Endodermal cell (in vitro differentiated cells): ENCODE results near the gene ANKFN1. TPM values are rescaled to one million over a fixed set of nuclear protein-coding genes. Genes with fewer than 3 reads are reported as not detected.
"Not testable (repeated sequence)": the region's sequence is repeated elsewhere in the genome, so short reads cannot be mapped to it uniquely, and the experiment has no call there.

Experiments
- DNase-seq: peaks from one replicate; pipeline ENCODE4 v3.0.0-alpha.2; 2017
- H3K27ac ChIP-seq: 2 replicates; pipeline ENCODE4 v1.5.1; 2013; ENCODE audit warnings: mild to moderate bottlenecking, low read depth, low read length, moderate library complexity
- H3K27me3 ChIP-seq: 2 replicates; pipeline ENCODE4 v1.6.1; 2013; ENCODE audit warnings: mild to moderate bottlenecking, low read length, moderate library complexity; ENCODE audit not compliant: insufficient read depth, control insufficient read depth, poor library complexity, severe bottlenecking
- H3K36me3 ChIP-seq: 2 replicates; pipeline ENCODE4 v1.7.0; 2013; ENCODE audit warnings: mild to moderate bottlenecking, low read length, moderate library complexity; ENCODE audit not compliant: control insufficient read depth, insufficient read depth
- H3K4me1 ChIP-seq: one replicate; pipeline ENCODE4 v1.7.0; 2013; ENCODE audit warnings: low read length; ENCODE audit not compliant: control insufficient read depth, insufficient read depth
- H3K4me3 ChIP-seq: 2 replicates; pipeline ENCODE4 v1.5.1; 2013; ENCODE audit warnings: mild to moderate bottlenecking, low read length, moderate library complexity
- H3K9ac ChIP-seq: 2 replicates; pipeline ENCODE4 v1.6.1; 2013; ENCODE audit warnings: mild to moderate bottlenecking, low read length, moderate library complexity; ENCODE audit not compliant: poor library complexity, severe bottlenecking; ENCODE audit errors: extremely low read depth
- H3K9me3 ChIP-seq: 2 replicates; pipeline ENCODE4 v1.6.1; 2013; ENCODE audit warnings: mild to moderate bottlenecking, low read length, moderate library complexity; ENCODE audit not compliant: control insufficient read depth
- H3K27ac Mint-ChIP-seq: 2 replicates; pipeline ENCODE4 v1.8.0; 2020; ENCODE audit warnings: mixed read lengths
- H3K27me3 Mint-ChIP-seq: 2 replicates; pipeline ENCODE4 v1.8.0; 2021; ENCODE audit warnings: mild to moderate bottlenecking, mixed read lengths; ENCODE audit not compliant: insufficient read depth
- H3K36me3 Mint-ChIP-seq: 2 replicates; pipeline ENCODE4 v1.8.0; 2020; ENCODE audit warnings: low read depth, mixed read lengths
- H3K4me1 Mint-ChIP-seq: 2 replicates; pipeline ENCODE4 v1.8.0; 2020; ENCODE audit warnings: mixed read lengths
- H3K4me3 Mint-ChIP-seq: 2 replicates; pipeline ENCODE4 v1.8.0; 2020; ENCODE audit warnings: mild to moderate bottlenecking, moderate library complexity, mixed read lengths
- H3K9me3 Mint-ChIP-seq: 2 replicates; pipeline ENCODE4 v1.8.0; 2020; ENCODE audit warnings: mild to moderate bottlenecking, mixed read lengths
- WGBS, 2 experiments: methylation state at CpG; one replicate each; pipeline versions ENCODE4 v1.1.5 to v1.1.7; 2013; ENCODE audit warnings: missing lambda C conversion rate in 2 of 2, mixed read lengths in 1 of 2; ENCODE audit not compliant: insufficient coverage in 1 of 2, insufficient read length in 1 of 2; 5-methylcytosine and 5-hydroxymethylcytosine counted together
- total RNA-seq, 2 donors: library from RNA; stranded (reverse); fragmentation: NEBNext Ultra II Directional in 1 of 2; extraction: Animal tissue kit (Norgen Biotek cat#: 25700) in 1 of 2; gene quantifications; 2 replicates in 1 of 2; 3 replicates in 1 of 2; pipeline ENCODE4 v1.2.1, GENCODE V29; 2021
- TF ChIP-seq, protein P1 (sequence below): fragments of 200-600 bp; sonication (generic); conservative IDR thresholded peaks from 2 replicates; pipeline ENCODE4 v1.5.0; 2021; ENCODE audit warnings: antibody characterized with exemption, mild to moderate bottlenecking

Gene ANKFN1
- total RNA-seq, 2 donors from 2014 or later: not detected

DNA sequence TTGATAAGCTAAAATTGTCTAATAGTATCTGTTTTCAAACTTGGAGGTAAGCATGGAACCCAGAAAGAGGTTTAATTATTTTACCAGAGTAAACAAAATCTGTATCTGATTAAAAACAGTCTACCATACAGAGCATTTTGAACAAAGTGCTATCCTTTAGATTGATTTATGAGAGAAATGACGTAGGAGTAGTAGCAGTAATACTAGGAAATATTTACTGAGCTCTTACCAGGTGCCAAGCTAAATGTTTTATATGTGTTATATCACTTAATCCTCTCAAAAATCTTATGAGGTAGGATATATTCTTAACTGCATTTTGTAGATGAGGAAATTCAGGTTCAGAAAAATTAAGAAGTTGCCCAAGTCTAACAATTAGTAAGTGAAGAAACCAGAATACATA, 253.8 kb downstream of the ANKFN1 start:
- Mint-ChIP-seq H3K4me3 (no peak overlapping the region), H3K27me3 (peaks cover 6% of the 10 kb centered on the region), H3K4me1 (no peaks in the 10 kb centered on the region), H3K27ac (no peak overlapping the region), H3K9me3 (peaks cover 3% of the 10 kb centered on the region), H3K36me3 (no peaks in the 10 kb centered on the region)
- H3K9me3 ChIP-seq: peaks cover 5% of the 10 kb centered on the region
- TF ChIP-seq, protein P1, sequence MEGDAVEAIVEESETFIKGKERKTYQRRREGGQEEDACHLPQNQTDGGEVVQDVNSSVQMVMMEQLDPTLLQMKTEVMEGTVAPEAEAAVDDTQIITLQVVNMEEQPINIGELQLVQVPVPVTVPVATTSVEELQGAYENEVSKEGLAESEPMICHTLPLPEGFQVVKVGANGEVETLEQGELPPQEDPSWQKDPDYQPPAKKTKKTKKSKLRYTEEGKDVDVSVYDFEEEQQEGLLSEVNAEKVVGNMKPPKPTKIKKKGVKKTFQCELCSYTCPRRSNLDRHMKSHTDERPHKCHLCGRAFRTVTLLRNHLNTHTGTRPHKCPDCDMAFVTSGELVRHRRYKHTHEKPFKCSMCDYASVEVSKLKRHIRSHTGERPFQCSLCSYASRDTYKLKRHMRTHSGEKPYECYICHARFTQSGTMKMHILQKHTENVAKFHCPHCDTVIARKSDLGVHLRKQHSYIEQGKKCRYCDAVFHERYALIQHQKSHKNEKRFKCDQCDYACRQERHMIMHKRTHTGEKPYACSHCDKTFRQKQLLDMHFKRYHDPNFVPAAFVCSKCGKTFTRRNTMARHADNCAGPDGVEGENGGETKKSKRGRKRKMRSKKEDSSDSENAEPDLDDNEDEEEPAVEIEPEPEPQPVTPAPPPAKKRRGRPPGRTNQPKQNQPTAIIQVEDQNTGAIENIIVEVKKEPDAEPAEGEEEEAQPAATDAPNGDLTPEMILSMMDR: no peak
- H3K27me3 ChIP-seq: no peaks in the 10 kb centered on the region
- no peak overlapping the region for H3K9ac ChIP-seq
- no peak overlapping the region for H3K4me3 ChIP-seq
- no peak for DNase-seq
- 100% methylated on average over 1 of the region's 1 CpG; no CpG with 5 or more reads in 1 of the 2 experiments for WGBS, 2 experiments
- no peaks in the 10 kb centered on the region for H3K4me1 ChIP-seq
- H3K27ac ChIP-seq: no peak overlapping the region
- no peaks in the 10 kb centered on the region for H3K36me3 ChIP-seq

DNA sequence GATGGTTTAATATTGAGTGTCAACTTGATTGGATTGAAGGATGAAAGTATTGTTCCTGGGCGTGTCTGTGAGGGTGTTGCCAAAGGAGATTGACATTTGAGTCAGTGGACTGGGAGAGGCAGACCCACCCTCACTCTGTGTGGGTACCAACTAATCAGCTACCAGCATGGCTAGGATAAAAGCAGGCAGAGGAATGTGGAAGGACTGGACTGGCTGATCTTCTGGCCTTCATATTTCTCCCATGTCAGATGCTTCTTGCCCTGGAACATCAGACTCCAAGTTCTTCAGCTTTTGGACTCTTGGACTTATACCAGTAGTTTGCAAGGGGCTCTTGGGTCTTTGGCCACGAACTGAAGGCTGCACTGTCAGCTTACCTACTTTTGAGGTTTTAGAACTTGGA, 259.1 kb downstream of the ANKFN1 start:
- H3K36me3 Mint-ChIP-seq, H3K36me3 ChIP-seq, H3K4me1 Mint-ChIP-seq, H3K27ac ChIP-seq, H3K9ac ChIP-seq, H3K27me3 Mint-ChIP-seq, H3K4me3 Mint-ChIP-seq, H3K4me3 ChIP-seq, H3K9me3 ChIP-seq, DNase-seq, H3K27me3 ChIP-seq, H3K4me1 ChIP-seq, H3K27ac Mint-ChIP-seq: not testable (repeated sequence)
- H3K9me3 Mint-ChIP-seq: peaks cover 16% of the 10 kb centered on the region
- 91 to 100% methylated on average over 1 to 2 of the region's 2 CpGs for WGBS, 2 experiments

DNA sequence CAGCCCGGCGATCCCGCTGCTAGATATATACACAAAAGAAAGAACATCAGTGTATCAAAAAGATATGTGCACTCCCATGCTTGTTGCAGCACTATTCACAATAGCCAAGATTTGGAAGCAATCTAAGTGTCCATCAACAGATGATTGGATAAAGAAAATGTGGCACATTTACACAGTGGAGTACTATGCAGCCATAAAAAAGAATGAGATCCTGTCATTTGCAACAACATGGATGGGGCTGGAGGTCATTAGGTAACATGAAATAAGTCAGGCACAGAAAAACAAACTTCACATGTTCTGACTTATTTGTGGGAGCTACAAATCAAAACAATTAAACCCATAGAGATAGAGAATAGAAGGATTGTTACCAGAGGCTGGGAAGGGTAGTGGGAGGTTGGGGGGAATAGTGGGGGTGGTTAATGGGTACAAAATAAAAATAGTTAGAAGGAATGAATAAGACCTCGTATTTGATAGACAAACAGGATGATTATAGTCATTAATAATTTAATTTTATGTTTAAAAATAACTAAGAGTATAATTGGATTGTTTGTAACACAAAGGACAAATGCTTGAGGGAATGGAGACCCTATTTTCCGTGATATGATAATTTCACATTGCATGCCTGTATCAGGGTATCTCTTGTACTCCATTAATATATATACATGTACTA, 263.5 kb downstream of the ANKFN1 start:
- 91 to 100% methylated on average over 2 to 5 of the region's 5 CpGs for WGBS, 2 experiments
- peaks cover 16% of the 10 kb centered on the region for H3K9me3 Mint-ChIP-seq
- Histone ChIP-seq H3K27me3 (no peaks in the 10 kb centered on the region), H3K4me3 (no peak overlapping the region), H3K9me3 (peaks cover 9% of the 10 kb centered on the region), H3K36me3 (no peaks in the 10 kb centered on the region), H3K4me1 (no peaks in the 10 kb centered on the region), H3K27ac (no peak overlapping the region), H3K9ac (no peak overlapping the region)
- no peaks in the 10 kb centered on the region for H3K36me3 Mint-ChIP-seq
- TF ChIP-seq, protein P1: no peak
- H3K4me3 Mint-ChIP-seq: no peak overlapping the region
- H3K27me3 Mint-ChIP-seq: peaks cover 2% of the 10 kb centered on the region
- no peak overlapping the region for H3K27ac Mint-ChIP-seq
- H3K4me1 Mint-ChIP-seq: peaks cover 8% of the 10 kb centered on the region
- DNase-seq: no peak

DNA sequence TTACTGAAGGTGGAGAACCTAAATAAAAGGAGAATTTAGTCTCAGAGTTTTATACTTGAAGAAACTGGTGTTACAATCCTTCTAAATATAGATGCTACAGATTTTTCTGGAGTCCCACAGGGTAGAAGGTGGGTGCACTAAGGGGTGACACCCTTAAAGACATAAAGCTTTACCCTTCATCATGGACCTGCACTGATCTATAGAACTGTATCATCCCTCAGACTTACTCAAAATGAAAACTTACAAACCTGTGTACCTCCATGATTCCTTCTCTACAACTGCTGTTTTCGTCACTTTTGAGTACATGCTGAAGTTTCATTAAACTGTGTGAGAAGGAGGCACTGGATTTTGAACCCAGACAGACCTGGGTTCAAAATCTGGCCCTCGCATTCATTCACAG, 270.7 kb downstream of the ANKFN1 start:
- Mint-ChIP-seq H3K4me1 (peaks cover 3% of the 10 kb centered on the region), H3K4me3 (no peak overlapping the region), H3K27me3 (no peaks in the 10 kb centered on the region), H3K27ac (no peak overlapping the region), H3K9me3 (no peaks in the 10 kb centered on the region), H3K36me3 (no peaks in the 10 kb centered on the region)
- WGBS, 2 experiments: 98 to 100% methylated on average over 1 to 2 of the region's 2 CpGs
- DNase-seq: no peak
- Histone ChIP-seq H3K36me3 (no peaks in the 10 kb centered on the region), H3K9me3 (no peaks in the 10 kb centered on the region), H3K27me3 (no peaks in the 10 kb centered on the region), H3K9ac (no peak overlapping the region), H3K4me3 (no peak overlapping the region), H3K27ac (no peak overlapping the region), H3K4me1 (no peaks in the 10 kb centered on the region)
- TF ChIP-seq, protein P1: no peak
